ENCODE data around the gene NDUFB5. TPM values are rescaled to one million over a fixed set of nuclear protein-coding genes. Genes with fewer than 3 reads are reported as not detected.

NDUFB5 gene
- total RNA-seq, 1 experiment from 2014 or later, result 116 TPM

DNA sequence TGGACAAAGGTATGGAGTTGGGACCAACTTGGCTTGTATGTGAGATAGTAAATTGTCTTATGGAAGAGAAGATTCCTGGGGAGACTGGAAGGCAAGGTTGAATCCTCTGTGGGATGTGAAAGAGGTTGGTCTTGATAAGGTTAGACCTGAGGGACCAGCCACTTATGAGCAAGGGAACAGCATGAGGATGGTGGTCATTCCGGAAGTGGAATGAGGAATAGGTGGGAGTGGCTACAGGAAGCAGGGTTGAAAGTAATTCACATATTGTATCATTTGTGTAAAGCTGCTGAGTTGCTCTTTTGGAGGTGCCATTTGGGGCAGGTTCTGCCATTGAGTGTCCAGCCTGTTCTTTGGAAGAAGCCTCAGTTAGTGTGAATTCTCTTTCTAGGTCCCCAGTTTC lies 61.4 kb downstream of the NDUFB5 start (continued):
- TF ChIP-seq, protein P1, sequence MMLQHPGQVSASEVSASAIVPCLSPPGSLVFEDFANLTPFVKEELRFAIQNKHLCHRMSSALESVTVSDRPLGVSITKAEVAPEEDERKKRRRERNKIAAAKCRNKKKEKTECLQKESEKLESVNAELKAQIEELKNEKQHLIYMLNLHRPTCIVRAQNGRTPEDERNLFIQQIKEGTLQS (IDR thresholded peaks at IDR 0.05), result no peak
- no peak for TF ChIP-seq EZH2 (IDR thresholded peaks at IDR 0.05)
- no peak for TF ChIP-seq ZBTB33 (IDR thresholded peaks at IDR 0.05; ENCODE audit: extremely low read depth, insufficient replicate concordance, low read length)
- no peak for TF ChIP-seq SIN3A (IDR thresholded peaks at IDR 0.05; ENCODE audit: low read depth)
- TF ChIP-seq SP1 (IDR thresholded peaks at IDR 0.05; ENCODE audit: low read depth), result no peak

DNA sequence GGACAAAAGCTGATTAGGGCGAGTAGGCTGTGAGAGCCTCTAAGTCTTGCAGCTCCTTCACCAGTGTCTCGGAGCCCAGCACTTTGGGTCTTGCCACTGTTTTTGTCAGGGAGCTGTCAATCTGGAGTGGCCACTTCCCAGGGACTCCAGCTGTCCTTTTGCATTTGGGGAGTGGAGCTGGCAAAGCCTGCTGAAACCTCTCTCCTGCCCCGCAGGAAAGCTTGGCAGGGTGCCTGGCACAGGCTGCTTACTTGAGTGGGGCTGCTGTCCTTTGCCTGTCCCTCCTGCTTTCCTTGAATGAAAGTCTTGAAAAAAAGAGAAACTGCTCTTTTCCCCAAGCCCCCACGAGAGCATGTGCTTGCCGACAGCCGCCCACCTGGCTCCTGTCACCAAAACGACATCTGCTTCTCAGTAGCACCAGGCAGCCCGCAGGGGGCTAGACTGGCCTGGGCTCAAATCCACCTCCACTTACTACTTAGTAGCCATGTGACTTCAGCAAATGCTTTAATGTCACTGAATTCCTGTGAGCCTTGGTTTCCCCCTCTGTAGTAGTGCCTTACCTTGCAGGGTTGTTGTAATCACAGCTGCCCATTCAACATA lies 61.9 kb downstream of the NDUFB5 start:
- Histone ChIP-seq H3K9me2 (ENCODE audit: insufficient read depth) (no peaks in the 10 kb centered on the region), H3K27me3 (ENCODE audit: insufficient read depth, low read length) (no peaks in the 10 kb centered on the region), H3K36me3 (ENCODE audit: control insufficient read depth in 1 of 2, insufficient read depth in 2 of 2, low read length in 2 of 2) (no peaks in the 10 kb centered on the region), H2AFZ (ENCODE audit: low read depth, low read length, poor library complexity, severe bottlenecking) (no peak overlapping the region), H3K9me3 (ENCODE audit: control insufficient read depth in 1 of 2, insufficient read depth in 1 of 2, low read depth in 1 of 2, low read length in 2 of 2) (no peaks in the 10 kb centered on the region), H3K79me2 (ENCODE audit: insufficient read depth, low read length) (peaks cover 93% of the 10 kb centered on the region), H3K4me3 (replicated peaks in 1 of 2; ENCODE audit: low read depth in 1 of 2, low read length in 2 of 2) (no peak overlapping the region), H4K20me1 (ENCODE audit: insufficient read depth) (no peaks in the 10 kb centered on the region), H3K4me1 (ENCODE audit: control insufficient read depth in 1 of 2, insufficient read depth in 2 of 2, low read length in 2 of 2) (peaks cover 0 to 3% of the 10 kb centered on the region in 2 experiments; a peak in 1 of 4 replicates), H3K9ac (ENCODE audit: low read length) (no peak overlapping the region), H3K27ac (ENCODE audit: low read depth, low read length) (no peak overlapping the region), H3K4me2 (ENCODE audit: low read length) (no peak overlapping the region)
- CTCF ChIA-PET, result interaction anchor here (1.0 kb wide), 1 partner anchor 17 kb away, joined by 5 read pairs; no protein-coding TSS in a partner anchor
- DNase-seq (ENCODE audit: low read depth, low spot score), result no peak
- POLR2A ChIA-PET, result no interaction called here
- no TSS peak for BruUV-seq (replicated peaks)
- RAD21 ChIA-PET (ENCODE audit: low non-redundant PET in 1 of 2, low total read pairs in 2 of 2, uncharacterized antibody in 2 of 2, unreplicated experiment in 2 of 2), result no interaction called here
- ATAC-seq, result no peak
- intact Hi-C loops (cut with micrococcal nuclease), result no loop called here
- TF ChIP-seq ELF1 (IDR thresholded peaks at IDR 0.05; ENCODE audit: borderline replicate concordance, low read depth) (no peak), CBX3 (IDR thresholded peaks at IDR 0.05; ENCODE audit: low read depth) (no peak), YY1 (IDR thresholded peaks at IDR 0.05; ENCODE audit: extremely low read depth, insufficient replicate concordance, low read depth, low read length) (no peak), EZH2 (IDR thresholded peaks at IDR 0.05) (no peak), FOSL1 (IDR thresholded peaks at IDR 0.05; ENCODE audit: low read depth) (no peak), POLR2A (IDR thresholded peaks at IDR 0.05; ENCODE audit: borderline replicate concordance, extremely low read depth, insufficient read depth, insufficient read length) (no peak), ZFX (IDR thresholded peaks at IDR 0.05) (no peak), RAD21 (IDR thresholded peaks at IDR 0.05; ENCODE audit: low read depth) (no peak), POLR2AphosphoS5 (IDR thresholded peaks at IDR 0.05; ENCODE audit: low read depth, low read length) (no peak), CEBPB (IDR thresholded peaks at IDR 0.05; ENCODE audit: low read depth) (no peak), ZNF274 (IDR thresholded peaks at IDR 0.05; ENCODE audit: low read depth, low read length) (no peak), TCF7L2 (IDR thresholded peaks at IDR 0.05; ENCODE audit: borderline replicate concordance, extremely low read depth, insufficient read depth, insufficient read length) (no peak), SRF (IDR thresholded peaks at IDR 0.05; ENCODE audit: low read depth) (no peak), SP1 (IDR thresholded peaks at IDR 0.05; ENCODE audit: low read depth) (no peak)
- TF ChIP-seq, protein P1 (IDR thresholded peaks at IDR 0.05), result no peak
- TF ChIP-seq, protein P2, sequence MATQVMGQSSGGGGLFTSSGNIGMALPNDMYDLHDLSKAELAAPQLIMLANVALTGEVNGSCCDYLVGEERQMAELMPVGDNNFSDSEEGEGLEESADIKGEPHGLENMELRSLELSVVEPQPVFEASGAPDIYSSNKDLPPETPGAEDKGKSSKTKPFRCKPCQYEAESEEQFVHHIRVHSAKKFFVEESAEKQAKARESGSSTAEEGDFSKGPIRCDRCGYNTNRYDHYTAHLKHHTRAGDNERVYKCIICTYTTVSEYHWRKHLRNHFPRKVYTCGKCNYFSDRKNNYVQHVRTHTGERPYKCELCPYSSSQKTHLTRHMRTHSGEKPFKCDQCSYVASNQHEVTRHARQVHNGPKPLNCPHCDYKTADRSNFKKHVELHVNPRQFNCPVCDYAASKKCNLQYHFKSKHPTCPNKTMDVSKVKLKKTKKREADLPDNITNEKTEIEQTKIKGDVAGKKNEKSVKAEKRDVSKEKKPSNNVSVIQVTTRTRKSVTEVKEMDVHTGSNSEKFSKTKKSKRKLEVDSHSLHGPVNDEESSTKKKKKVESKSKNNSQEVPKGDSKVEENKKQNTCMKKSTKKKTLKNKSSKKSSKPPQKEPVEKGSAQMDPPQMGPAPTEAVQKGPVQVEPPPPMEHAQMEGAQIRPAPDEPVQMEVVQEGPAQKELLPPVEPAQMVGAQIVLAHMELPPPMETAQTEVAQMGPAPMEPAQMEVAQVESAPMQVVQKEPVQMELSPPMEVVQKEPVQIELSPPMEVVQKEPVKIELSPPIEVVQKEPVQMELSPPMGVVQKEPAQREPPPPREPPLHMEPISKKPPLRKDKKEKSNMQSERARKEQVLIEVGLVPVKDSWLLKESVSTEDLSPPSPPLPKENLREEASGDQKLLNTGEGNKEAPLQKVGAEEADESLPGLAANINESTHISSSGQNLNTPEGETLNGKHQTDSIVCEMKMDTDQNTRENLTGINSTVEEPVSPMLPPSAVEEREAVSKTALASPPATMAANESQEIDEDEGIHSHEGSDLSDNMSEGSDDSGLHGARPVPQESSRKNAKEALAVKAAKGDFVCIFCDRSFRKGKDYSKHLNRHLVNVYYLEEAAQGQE (IDR thresholded peaks at IDR 0.05; ENCODE audit: low read depth), result no peak
